IPS DF 6.9 (cell line): Measurements from ENCODE around the gene DLX1.
"Not testable (repeated sequence)": the region's sequence is repeated elsewhere in the genome, so short reads cannot be mapped to it uniquely, and the experiment has no call there.

ENCODE experiments used
- DNase-seq: peaks from one replicate; pipeline ENCODE4 v3.0.0-alpha.2; 2013; ENCODE audit warnings: low read depth, low spot score
- H3K27ac ChIP-seq: one replicate; pipeline ENCODE4 v1.5.1; 2013; ENCODE audit warnings: low read length, control low read depth
- H3K27me3 ChIP-seq: 2 replicates; pipeline ENCODE4 v1.6.1; 2013; ENCODE audit warnings: mild to moderate bottlenecking, low read length; ENCODE audit not compliant: control insufficient read depth, insufficient read depth
- H3K36me3 ChIP-seq: 2 replicates; pipeline ENCODE4 v1.6.1; 2013; ENCODE audit warnings: low read length; ENCODE audit not compliant: control insufficient read depth, insufficient read depth
- H3K4me1 ChIP-seq: 2 replicates; pipeline ENCODE4 v1.6.1; 2013; ENCODE audit warnings: low read length; ENCODE audit not compliant: control insufficient read depth, insufficient read depth
- H3K4me3 ChIP-seq: 2 replicates; pipeline ENCODE4 v1.5.1; 2013; ENCODE audit warnings: mild to moderate bottlenecking, low read length
- H3K9me3 ChIP-seq: 2 replicates; pipeline ENCODE4 v1.6.1; 2013; ENCODE audit warnings: low read length, inconsistent platforms; ENCODE audit not compliant: control insufficient read depth, insufficient read depth
- WGBS: extraction: QIAGEN DNeasy Blood & Tissue Kit; methylation state at CpG from one replicate; pipeline ENCODE4 v1.1.7; 2013; ENCODE audit warnings: mixed read lengths, missing lambda C conversion rate; ENCODE audit not compliant: insufficient read length, insufficient coverage; 5-methylcytosine and 5-hydroxymethylcytosine counted together

Gene DLX1

DNA sequence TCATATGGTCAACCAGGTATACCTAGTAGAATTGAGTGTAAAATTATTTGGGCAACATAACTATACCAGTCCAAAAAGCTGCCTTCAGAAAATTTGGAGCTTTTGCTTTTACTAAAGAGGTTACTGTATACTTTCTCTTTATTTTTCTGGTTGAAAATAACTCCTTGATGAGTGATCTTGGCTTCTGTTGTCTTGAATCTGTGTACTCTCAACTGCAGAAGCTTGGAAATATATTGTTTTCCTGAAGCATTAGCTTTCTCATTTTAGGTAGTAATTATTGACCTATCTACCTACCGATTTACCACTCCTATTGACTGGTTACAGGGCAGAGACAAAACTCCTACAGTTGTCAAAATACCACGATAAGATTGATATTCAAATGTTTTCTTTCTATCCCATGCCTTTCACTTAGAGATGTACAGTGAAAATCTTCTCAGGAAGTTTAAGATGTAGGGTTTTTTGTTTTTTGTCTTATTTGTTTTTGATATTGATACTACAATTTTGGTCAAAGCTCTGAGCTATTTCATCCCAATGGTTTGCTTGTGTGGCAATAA is 35.7 kb upstream of the DLX1 start:
- Histone ChIP-seq H3K36me3 (no peaks in the 10 kb centered on the region), H3K4me1 (no peaks in the 10 kb centered on the region), H3K27me3 (no peaks in the 10 kb centered on the region), H3K27ac (no peak overlapping the region), H3K9me3 (no peaks in the 10 kb centered on the region), H3K4me3 (no peak overlapping the region)
- WGBS, result no CpG with 5 or more reads among the region's 2 CpGs
- DNase-seq, result no peak

DNA sequence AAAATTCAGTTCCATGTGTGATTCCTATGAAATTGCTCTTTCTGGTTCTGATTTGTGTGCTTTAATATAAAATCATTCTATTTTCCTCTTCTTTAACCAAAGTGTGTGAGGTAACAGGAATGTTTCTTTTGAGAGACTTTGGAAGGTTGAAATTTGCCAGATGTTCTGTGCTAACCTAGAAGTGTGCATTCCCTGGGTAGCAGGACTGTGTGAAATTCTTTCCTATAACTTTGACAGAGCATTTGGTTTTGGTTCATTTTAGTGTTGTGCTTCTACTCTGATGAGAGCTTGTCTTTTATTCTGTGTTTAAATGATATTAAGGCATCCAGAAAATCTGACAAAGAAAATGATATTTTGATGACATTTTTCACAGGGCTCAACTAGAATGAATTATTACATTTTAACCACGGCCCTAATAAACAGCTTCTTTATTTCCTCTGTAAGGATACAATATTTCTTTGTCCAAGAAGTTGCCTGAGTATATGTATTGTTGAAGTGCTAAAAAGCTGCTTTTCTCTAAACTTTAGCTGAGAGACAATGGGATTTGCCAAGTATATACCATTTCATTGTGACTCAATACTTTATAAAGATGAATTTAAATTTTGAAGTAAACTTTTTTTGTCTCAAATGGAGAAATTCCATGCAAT is 34.7 kb upstream of the DLX1 start:
- H3K4me1 ChIP-seq, result no peaks in the 10 kb centered on the region
- no CpG with 5 or more reads among the region's 1 CpG for WGBS
- DNase-seq, result no peak

DNA sequence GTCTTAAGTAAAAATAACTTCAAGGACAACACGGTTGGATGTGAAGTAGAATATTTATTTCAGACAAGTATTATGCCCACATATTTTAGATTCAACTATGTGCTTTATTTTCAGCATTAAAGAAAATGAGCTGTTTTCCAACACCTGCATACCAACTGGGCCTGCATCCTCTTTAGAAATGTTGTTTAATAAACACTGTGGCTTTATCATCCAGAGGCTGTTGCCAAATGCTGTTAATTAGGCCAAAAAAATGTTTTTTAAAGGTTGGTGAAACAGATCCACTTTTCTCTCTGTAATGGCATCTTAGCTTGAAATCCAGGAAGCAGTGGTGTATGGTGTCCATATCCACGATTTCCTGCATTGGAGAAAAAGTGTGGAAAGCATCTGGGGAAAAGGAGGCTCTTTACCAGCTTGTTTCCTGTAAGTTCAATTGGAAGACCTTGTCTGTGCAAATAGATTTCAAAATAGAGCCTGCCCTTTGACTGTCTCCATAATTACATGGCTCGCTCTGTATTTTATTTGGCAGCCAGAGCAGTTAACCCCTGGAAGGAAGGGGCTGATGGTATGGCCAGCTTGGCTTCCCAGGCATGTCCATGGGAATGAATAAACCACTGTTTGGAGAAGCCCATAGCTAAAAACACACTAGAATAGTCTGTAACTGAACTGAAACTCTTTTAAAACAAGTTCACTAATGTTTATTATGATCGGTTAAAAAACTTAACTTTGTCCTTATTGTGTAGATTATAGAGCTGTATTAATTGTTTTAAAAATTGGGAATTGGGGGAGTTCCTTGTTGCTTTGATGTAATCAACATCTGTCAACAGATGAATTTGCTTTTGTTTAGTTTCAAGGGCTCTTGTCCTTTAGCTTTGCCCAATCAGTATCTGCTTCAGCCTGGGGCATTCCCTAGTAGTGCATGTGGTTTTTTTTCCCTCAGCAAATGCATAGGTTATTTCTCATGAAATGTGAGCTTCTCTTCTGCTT is 33.0 kb upstream of the DLX1 start:
- no peak for DNase-seq
- Histone ChIP-seq H3K27me3 (no peaks in the 10 kb centered on the region), H3K4me1 (no peaks in the 10 kb centered on the region), H3K4me3 (no peak overlapping the region), H3K27ac (no peak overlapping the region), H3K9me3 (no peaks in the 10 kb centered on the region), H3K36me3 (no peaks in the 10 kb centered on the region)
- 100% methylated on average over 1 of the region's 4 CpGs for WGBS

More for the DNA sequence above, 34.7 kb upstream of the DLX1 start:
- Histone ChIP-seq H3K4me3 (no peak overlapping the region), H3K27me3 (no peaks in the 10 kb centered on the region), H3K9me3 (no peaks in the 10 kb centered on the region), H3K27ac (no peak overlapping the region), H3K36me3 (no peaks in the 10 kb centered on the region)

DNA sequence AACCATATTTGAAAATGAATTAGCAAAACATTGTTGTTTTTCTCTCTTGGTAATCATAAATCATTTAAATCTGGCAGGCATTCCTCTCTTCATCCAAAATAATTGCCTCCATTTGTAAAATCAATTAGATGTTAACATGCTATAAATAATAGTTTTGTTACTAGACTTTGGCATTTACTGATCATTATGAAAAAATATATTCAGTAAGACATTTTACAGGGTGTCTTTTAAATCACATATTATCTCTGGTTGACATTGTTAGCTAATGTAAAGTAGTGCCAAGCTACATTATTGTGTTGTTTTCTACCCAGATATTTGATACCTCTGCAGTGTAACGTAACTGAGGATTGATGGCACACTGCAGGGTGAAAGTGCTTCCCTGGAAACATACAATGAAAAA is 31.8 kb upstream of the DLX1 start:
- Histone ChIP-seq H3K27ac (no peak overlapping the region), H3K4me3 (no peak overlapping the region), H3K36me3 (no peaks in the 10 kb centered on the region), H3K27me3 (no peaks in the 10 kb centered on the region), H3K9me3 (no peaks in the 10 kb centered on the region), H3K4me1 (no peaks in the 10 kb centered on the region)
- no CpG with 5 or more reads among the region's 1 CpG for WGBS
- no peak for DNase-seq

DNA sequence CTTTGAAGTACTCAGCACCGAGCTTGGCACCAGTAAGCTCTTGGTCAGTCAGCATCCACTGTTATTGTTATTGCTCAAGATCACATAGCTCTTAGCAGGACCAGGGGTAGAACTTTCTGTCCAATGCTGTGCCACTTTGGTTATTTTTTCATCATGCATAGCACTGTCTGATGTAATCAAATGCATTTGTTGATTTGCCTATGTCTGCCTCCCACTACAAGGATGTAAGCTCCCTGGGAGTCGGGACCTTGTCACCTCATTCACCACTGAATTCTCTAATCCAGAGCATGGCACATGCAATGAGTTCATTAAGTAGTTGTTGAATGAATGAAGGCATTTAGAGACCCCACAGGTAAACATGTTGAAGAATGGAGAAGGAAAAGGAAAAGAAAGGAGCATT is 29.0 kb upstream of the DLX1 start:
- H3K4me3 ChIP-seq, result no peak overlapping the region
- no peak for DNase-seq
- no peaks in the 10 kb centered on the region for H3K27me3 ChIP-seq
- no peak overlapping the region for H3K27ac ChIP-seq
- H3K4me1 ChIP-seq, result no peaks in the 10 kb centered on the region
- no CpG with 5 or more reads among the region's 2 CpGs for WGBS
- no peaks in the 10 kb centered on the region for H3K9me3 ChIP-seq
- H3K36me3 ChIP-seq, result no peaks in the 10 kb centered on the region

DNA sequence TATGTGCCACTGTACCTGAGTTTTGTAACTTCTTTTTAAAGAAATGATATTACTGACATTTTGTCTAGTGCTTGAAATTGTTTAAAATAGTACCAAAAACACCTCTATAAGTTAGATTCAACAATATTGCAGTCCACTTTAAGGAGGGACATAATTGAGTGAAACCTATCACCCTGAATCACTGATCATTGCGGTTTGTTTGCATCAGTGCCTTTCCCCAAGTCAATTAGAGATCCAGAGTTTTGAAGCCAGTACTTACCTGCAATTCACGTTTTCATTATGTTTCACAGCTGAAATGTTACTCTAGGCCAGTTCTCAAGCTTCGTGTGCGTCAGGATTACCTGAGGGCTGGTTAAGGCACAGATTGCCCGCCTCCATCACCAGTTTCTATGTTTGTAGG is 26.6 kb upstream of the DLX1 start:
- Histone ChIP-seq H3K9me3 (no peaks in the 10 kb centered on the region), H3K27me3 (no peaks in the 10 kb centered on the region), H3K27ac (no peak overlapping the region), H3K4me1 (no peaks in the 10 kb centered on the region), H3K36me3 (no peaks in the 10 kb centered on the region), H3K4me3 (no peak overlapping the region)
- DNase-seq, result no peak
- no CpG with 5 or more reads among the region's 5 CpGs for WGBS

DNA sequence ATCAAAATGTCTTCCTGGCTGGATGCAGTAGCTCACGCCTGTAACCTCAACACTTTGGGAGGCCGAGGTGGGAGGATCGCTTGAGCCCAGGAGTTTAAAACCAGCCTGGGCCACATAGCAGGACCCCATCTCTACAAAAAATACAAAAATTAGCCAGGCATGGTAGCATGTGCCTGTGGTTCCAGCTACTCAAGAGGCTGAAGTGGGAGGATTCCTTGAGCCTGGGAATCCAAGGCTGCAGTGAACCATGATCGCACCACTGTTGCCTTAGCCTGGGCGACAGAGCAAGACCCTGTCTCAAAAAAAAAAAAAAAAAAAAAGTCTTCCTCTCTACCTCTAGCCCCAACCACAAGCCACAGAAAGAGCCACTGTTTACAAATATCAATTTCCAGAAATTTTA is 25.2 kb upstream of the DLX1 start:
- not testable (repeated sequence) for H3K4me3 ChIP-seq, DNase-seq, H3K9me3 ChIP-seq, H3K27ac ChIP-seq, H3K4me1 ChIP-seq, H3K36me3 ChIP-seq, H3K27me3 ChIP-seq
- no CpG with 5 or more reads among the region's 5 CpGs for WGBS

DNA sequence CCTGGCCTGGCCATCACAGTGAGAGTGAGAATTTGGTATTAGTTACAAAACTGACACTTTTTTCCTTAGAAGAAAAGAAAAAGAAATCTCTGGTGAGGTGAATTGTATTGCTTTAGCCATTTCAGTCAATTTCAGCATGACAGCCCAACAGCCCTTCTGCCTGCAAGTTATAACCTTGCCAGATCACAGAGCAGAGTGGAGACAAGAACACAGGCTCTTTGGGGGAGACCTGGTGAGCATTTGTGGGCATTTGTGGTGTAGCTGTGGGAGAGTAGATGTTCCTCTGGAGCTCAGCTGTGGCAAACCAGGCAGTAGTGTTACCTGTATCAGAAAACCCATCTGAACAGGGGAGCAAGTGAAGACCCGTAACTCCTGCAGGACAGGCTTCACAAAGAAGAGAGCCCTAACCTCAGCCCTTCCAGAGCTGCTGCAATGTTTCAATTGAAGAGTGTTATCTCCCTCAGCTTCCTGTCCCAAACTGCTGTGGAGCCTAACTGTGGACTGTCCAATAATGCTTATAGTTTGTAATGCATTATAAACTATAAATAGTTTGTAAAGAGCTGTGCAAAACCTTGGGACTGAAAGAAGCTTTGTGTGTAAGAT is 22.8 kb upstream of the DLX1 start:
- no CpG with 5 or more reads among the region's 1 CpG for WGBS
- H3K9me3 ChIP-seq, result no peaks in the 10 kb centered on the region
- H3K4me1 ChIP-seq, result no peaks in the 10 kb centered on the region
- DNase-seq, result no peak
- no peaks in the 10 kb centered on the region for H3K27me3 ChIP-seq
- H3K36me3 ChIP-seq, result no peaks in the 10 kb centered on the region
- no peak overlapping the region for H3K27ac ChIP-seq
- no peak overlapping the region for H3K4me3 ChIP-seq

DNA sequence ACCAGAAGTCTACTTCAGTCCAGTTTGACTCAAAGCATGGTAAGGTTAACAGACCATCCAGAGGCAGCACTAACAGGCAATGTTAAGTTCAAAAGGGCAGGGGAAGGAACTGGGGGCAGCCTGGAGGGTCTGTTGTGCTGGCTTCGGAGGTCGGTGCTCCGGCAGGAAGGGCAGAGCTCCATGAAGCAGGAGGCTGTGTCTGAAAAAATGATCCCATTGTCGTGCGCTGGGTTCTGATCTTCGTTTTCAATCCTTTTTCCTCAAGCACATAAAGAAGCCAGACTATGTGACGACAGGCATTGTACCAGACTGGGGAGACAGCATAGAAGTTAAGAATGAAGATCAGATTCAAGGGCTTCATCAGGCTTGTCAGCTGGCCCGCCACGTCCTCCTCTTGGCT is 21.9 kb upstream of the DLX1 start:
- Histone ChIP-seq H3K36me3 (no peaks in the 10 kb centered on the region), H3K4me1 (no peaks in the 10 kb centered on the region), H3K27me3 (no peaks in the 10 kb centered on the region), H3K4me3 (no peak overlapping the region), H3K9me3 (no peaks in the 10 kb centered on the region), H3K27ac (no peak overlapping the region)
- WGBS, result no CpG with 5 or more reads among the region's 9 CpGs
- no peak for DNase-seq

DNA sequence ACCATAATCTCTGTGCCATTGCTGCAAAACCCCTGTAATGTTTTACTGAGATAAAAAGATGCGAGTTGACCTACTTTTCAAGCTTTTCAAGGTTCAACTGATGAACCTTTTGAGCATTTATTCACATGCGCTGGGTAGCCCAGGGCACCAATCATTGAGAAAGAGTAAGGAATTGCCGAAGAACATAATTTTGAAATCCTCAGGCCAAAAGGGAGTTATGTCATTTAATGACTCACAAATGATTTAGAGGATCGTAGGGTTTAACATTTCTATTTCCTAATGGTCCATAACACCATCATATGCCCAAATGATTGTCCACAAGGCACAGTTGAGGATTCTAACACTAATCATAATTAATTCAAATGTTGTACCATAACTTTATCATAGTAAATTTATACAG is 20.2 kb upstream of the DLX1 start:
- H3K36me3 ChIP-seq, result no peaks in the 10 kb centered on the region
- DNase-seq, result no peak
- H3K27me3 ChIP-seq, result no peaks in the 10 kb centered on the region
- H3K9me3 ChIP-seq, result no peaks in the 10 kb centered on the region
- H3K4me3 ChIP-seq, result no peak overlapping the region
- WGBS, result no CpG with 5 or more reads among the region's 4 CpGs
- H3K27ac ChIP-seq, result no peak overlapping the region
- no peaks in the 10 kb centered on the region for H3K4me1 ChIP-seq
